OCI-LY7 (cell line): Measurements from ENCODE around the gene ANAPC16.

Experiments
- EZH2phosphoT487 ChIP-seq: fragments of 200-600 bp; sonication (generic); IDR thresholded peaks from 2 replicates; pipeline ENCODE4 v1.6.1; 2018; ENCODE audit warnings: low read depth, borderline replicate concordance, mild to moderate bottlenecking, mixed run types, antibody characterized with exemption, low read length, moderate library complexity, mixed read lengths
- TF ChIP-seq, protein P1 (sequence below): fragments of 200-600 bp; sonication (generic); conservative IDR thresholded peaks from 2 replicates; pipeline ENCODE4 v1.5.1; 2014; ENCODE audit warnings: mild to moderate bottlenecking, antibody characterized with exemption, low read length, moderate library complexity, mixed read lengths

DNA sequence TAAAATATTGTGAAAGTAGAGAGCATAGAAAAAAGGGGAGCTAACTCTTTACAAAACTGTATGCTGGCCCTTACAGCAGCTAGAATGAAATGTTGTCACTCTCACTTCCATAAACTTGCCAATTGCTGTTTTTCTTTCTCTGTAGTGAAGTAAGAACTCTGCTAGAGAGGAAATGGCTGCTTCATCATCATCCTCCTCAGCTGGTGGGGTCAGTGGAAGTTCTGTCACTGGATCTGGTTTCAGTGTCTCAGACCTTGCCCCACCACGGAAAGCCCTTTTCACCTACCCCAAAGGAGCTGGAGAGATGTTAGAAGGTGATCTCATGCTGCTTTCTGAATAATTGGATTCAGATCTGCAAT lies 7.9 kb downstream of the ANAPC16 start:
- TF ChIP-seq, protein P1, sequence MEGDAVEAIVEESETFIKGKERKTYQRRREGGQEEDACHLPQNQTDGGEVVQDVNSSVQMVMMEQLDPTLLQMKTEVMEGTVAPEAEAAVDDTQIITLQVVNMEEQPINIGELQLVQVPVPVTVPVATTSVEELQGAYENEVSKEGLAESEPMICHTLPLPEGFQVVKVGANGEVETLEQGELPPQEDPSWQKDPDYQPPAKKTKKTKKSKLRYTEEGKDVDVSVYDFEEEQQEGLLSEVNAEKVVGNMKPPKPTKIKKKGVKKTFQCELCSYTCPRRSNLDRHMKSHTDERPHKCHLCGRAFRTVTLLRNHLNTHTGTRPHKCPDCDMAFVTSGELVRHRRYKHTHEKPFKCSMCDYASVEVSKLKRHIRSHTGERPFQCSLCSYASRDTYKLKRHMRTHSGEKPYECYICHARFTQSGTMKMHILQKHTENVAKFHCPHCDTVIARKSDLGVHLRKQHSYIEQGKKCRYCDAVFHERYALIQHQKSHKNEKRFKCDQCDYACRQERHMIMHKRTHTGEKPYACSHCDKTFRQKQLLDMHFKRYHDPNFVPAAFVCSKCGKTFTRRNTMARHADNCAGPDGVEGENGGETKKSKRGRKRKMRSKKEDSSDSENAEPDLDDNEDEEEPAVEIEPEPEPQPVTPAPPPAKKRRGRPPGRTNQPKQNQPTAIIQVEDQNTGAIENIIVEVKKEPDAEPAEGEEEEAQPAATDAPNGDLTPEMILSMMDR, result no peak
- TF ChIP-seq EZH2phosphoT487, result no peak
